GM12892 (cell line): ENCODE data around the gene TOM1L2.

Experiments
- DNase-seq: peaks from one replicate; pipeline ENCODE4 v3.0.0; 2011; ENCODE audit not compliant: insufficient read length
- FAIRE-seq: peaks from 2 replicates; lab custom pipeline; 2011; peaks lifted over from hg19 to GRCh38; lab: Jason Lieb, UNC
- POLR2A ChIP-seq: IDR thresholded peaks from 2 replicates; pipeline ENCODE4 v1.6.1; 2011; ENCODE audit warnings: low read depth, low read length, control low read depth
- POLR2AphosphoS5 ChIP-seq: IDR thresholded peaks from 2 replicates; pipeline ENCODE4 v1.6.1; 2011; ENCODE audit warnings: low read depth, low read length, control low read depth
- TAF1 ChIP-seq: IDR thresholded peaks from 2 replicates; pipeline ENCODE4 v1.6.1; 2011; ENCODE audit warnings: low read depth, mild to moderate bottlenecking, control low read depth, low read length, borderline replicate concordance

Gene TOM1L2

DNA sequence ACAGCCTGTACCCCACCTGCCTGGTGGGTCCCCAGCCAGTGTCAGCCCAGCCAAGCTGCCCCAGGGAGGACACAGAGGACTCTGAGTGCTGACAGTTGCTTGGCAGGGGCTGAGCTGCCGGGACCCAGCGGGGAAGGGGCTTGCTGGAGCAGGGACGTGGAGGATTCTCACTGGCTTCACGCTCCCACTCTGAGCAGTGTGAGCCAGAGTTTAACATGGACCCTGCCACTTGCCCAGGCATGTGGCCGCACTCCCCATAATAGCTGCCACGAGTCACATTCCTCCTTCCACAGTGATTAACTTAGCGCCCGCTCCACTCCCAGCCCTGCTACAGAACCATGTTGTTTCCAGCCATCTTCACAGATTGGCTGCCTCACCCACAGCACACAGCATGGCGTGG is 166.6 kb downstream of the TOM1L2 start:
- TF ChIP-seq POLR2A (no peak), POLR2AphosphoS5 (no peak), TAF1 (no peak)
- DNase-seq (no peak), FAIRE-seq (no peak)

DNA sequence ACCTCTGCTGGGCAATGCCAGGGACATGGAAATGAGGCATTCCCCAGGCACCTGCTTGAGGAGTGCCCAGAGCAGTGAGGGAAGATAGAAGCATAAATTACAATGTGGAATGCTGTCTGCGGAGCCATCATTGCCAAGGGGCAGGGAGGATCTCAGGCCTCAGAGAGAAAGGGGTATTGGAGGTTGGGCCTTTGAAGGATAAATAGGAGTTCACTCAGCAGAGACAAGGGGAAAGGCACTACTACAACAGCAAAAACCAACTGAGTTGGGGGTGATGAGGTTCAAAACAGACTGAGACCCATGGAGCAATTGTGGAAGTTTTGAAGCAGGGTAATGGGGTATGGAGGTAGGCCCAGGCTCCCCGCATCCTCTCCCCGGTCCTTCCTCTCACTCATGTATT is 168.2 kb downstream of the TOM1L2 start:
- no peak for DNase-seq
- TF ChIP-seq TAF1 (no peak), POLR2AphosphoS5 (no peak), POLR2A (no peak)
- FAIRE-seq = no peak

DNA sequence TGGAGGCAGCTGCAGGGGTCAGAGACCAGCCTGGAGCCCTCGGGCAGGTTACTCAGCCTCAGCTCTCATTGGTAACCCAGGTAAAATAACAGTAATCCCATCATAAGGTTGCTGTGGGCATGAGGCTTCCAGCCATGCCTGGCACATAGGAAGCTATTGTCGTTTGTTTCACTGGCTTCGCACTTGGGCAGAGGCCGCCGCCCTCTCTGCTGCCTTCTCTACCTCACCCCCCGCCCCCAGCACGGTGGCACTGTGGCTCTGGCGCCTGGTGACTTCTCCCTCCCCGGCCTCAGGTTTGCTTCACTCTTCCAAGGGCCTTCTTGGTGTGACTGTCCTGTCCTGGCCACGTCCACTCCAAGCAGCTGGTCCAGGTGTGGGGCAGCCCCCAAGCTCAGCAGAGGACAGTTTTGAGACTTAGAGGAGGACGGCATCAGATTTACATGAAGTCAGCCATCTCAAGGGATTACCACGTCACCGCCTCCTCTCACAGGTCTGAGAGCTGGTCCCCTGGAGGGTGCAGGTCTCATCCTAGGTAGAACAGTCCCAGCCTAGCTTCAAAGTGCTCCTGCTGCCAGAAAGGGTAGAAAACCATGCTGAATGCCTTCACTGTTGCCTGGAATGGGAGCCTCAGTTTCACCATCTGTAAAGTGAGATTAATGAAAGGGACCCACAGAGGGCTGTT is 170.3 kb downstream of the TOM1L2 start:
- no peak for FAIRE-seq
- TF ChIP-seq TAF1 (no peak), POLR2AphosphoS5 (no peak), POLR2A (no peak)

DNA sequence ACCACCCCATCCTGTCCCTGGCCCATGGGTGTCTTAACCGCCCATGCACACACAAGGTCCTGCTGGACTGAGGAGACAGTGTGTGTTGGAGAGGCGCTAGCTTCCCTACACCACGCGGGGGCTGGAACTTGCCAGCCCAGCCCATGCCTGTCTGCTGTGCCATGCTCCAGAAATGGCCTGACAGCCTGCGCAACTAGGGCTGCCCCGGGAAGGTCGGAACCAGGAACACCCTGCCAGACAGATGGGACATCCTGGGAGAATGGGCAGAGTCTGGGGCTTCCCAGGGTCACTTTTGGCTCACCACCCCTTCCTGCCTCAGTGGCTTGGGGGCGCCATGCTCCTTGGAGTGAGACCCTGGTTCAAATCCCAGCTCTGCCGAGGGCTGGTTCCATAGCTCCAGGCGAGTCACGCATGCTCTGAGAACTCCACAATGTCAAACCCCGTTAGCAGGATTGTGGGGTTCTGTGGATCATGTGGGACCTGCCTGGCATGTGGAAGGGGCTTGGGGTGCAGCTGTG is 171.6 kb downstream of the TOM1L2 start:
- DNase-seq (no peak), FAIRE-seq (no peak)
- TF ChIP-seq POLR2A (no peak), TAF1 (no peak), POLR2AphosphoS5 (no peak)

More for the DNA sequence above, 170.3 kb downstream of the TOM1L2 start:
- DNase-seq = no peak

DNA sequence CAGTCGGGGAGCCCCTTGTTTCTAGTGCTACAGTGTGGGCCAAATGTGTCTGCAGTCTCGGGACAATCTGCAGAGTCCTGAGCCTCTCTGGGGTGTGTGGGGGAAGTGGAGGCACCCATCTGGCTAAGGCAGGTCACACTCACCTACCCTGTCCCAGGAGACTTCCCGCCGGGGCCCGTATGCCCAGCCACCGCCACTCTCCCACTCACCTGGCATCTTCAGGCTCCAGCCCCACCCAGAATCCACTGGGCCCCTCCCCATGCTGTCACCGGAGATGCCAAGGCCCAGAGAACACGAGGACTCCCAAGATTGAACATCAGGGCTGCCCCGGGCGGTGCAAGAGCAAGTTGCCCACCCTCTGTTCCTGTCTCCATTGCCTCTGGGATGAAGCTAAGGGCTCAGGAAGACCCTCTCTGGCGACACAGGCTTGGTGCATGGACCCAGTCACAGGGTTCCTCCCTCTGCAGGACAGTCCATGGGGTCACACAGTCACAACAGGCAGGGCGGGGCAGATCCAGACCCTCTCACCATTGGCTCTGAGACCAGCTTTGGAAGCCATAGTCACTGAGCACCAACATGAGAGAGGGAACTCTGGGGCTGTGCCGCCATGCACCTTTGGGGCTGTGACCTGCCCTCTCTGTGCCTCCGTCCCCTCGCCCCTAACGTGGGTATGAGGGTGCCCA is 173.5 kb downstream of the TOM1L2 start:
- DNase-seq (no peak), FAIRE-seq (no peak)
- TF ChIP-seq POLR2AphosphoS5 = no peak
- TF ChIP-seq POLR2A = no peak
- TF ChIP-seq TAF1 = no peak

DNA sequence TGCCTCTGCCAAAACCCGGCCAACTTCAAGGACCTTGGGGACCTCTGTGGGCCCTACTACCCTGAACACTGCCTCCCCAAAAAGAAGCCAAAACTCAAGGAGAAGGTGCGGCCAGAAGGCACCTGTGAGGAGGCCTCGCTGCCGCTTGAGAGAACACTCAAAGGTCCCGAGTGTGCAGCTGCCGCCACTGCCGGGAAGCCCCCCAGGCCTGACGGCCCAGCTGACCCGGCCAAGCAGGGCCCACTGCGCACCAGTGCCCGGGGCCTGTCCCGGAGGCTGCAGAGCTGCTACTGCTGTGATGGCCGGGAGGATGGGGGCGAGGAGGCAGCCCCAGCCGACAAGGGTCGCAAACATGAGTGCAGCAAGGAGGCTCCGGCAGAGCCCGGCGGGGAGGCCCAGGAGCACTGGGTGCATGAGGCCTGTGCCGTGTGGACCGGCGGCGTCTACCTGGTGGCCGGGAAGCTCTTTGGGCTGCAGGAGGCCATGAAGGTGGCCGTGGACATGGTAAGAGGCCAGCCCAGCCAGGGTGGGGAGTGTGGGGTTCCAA is 174.1 kb downstream of the TOM1L2 start:
- FAIRE-seq (no peak), DNase-seq (no peak)
- TF ChIP-seq POLR2A (no peak), TAF1 (no peak), POLR2AphosphoS5 (no peak)

DNA sequence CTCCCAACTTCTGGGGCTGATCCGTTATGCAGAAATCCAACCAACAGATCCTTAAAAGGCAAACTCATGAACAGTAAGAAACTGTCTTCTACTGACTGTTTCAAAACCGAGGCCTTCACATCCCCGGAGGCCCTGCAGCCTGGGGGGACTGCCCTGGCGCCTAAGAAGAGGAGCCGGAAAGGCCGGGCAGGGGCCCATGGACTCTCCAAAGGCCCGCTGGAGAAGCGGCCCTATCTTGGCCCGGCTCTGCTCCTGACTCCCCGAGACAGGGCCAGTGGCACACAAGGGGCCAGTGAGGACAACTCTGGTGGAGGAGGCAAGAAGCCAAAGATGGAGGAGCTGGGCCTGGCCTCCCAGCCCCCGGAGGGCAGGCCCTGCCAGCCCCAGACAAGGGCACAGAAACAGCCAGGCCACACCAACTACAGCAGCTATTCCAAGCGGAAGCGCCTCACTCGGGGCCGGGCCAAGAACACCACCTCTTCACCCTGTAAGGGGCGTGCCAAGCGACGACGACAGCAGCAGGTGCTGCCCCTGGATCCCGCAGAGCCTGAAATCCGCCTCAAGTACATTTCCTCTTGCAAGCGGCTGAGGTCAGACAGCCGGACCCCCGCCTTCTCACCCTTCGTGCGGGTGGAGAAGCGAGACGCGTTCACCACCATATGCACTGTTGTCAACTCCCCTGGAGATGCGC is 174.9 kb downstream of the TOM1L2 start:
- DNase-seq = no peak
- FAIRE-seq = no peak
- TF ChIP-seq POLR2A = no peak
- no peak for TF ChIP-seq TAF1
- no peak for TF ChIP-seq POLR2AphosphoS5

DNA sequence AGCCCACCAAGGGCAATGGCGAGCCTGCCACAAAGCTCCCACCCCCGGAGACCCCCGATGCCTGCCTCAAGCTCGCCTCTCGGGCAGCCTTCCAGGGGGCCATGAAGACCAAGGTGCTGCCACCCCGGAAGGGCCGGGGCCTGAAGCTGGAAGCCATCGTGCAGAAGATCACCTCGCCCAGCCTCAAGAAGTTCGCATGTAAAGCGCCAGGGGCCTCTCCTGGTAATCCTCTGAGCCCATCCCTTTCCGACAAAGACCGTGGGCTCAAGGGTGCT is 175.5 kb downstream of the TOM1L2 start:
- DNase-seq = no peak
- TF ChIP-seq POLR2A (no peak), POLR2AphosphoS5 (no peak), TAF1 (no peak)
- FAIRE-seq = no peak

DNA sequence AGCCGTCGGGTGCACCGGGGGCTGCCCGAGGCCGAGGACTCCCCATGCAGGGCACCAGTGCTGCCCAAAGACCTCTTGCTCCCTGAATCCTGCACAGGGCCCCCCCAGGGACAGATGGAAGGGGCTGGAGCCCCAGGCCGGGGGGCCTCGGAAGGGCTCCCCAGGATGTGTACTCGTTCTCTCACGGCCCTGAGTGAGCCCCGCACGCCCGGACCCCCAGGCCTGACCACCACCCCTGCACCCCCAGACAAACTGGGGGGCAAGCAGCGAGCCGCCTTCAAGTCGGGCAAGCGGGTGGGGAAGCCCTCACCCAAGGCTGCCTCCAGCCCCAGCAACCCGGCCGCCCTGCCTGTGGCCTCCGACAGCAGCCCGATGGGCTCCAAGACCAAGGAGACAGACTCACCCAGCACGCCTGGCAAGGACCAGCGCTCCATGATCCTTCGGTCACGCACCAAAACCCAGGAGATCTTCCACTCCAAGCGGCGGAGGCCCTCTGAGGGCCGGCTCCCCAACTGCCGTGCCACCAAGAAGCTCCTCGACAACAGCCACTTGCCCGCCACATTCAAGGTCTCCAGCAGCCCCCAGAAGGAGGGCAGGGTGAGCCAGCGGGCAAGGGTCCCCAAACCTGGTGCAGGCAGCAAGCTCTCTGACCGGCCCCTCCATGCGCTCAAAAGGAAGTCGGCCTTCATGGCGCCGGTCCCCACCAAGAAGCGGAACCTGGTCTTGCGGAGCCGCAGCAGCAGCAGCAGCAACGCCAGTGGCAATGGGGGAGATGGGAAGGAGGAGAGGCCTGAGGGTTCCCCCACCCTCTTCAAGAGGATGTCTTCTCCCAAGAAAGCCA is 176.0 kb downstream of the TOM1L2 start:
- TF ChIP-seq POLR2AphosphoS5 = no peak
- no peak for TF ChIP-seq TAF1
- no peak for TF ChIP-seq POLR2A
- FAIRE-seq = no peak

DNA sequence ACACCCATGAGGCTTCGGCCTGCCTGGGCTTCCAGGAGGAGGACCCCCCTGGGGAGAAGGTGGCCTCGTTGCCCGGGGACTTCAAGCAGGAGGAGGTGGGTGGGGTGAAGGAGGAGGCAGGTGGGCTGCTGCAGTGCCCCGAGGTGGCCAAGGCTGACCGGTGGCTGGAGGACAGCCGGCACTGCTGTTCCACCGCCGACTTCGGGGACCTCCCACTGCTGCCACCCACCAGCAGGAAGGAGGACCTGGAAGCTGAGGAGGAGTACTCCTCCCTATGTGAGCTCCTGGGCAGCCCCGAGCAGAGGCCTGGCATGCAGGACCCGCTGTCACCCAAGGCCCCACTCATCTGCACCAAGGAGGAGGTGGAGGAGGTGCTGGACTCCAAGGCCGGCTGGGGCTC is 176.9 kb downstream of the TOM1L2 start:
- FAIRE-seq (no peak), DNase-seq (no peak)
- TF ChIP-seq POLR2A = no peak
- no peak for TF ChIP-seq POLR2AphosphoS5
- no peak for TF ChIP-seq TAF1

More for the DNA sequence above, 176.0 kb downstream of the TOM1L2 start:
- DNase-seq = no peak
